PC-3 (cell line): ENCODE data around the gene WNT3. TPM values are rescaled to one million over a fixed set of nuclear protein-coding genes. Genes with fewer than 3 reads are reported as not detected.

Source experiments
- ATAC-seq: fragments of 200-7000 bp; cut with Tn5 transposase; 2 replicates; pipeline ENCODE4 v1.9.1; 2020; ENCODE audit warnings: mild to moderate bottlenecking, moderate library complexity
- BruUV-seq: library from RNA; stranded (reverse); fragments of 400-500 nt; replicated peaks from 2 replicates; lab custom pipeline; 2021; lab: Mats Ljungman, UMichigan
- CTCF ChIA-PET: fragments of 300-600 bp; sonication (Branson Sonifier 250); formaldehyde crosslinking; loops from one replicate; lab custom pipeline; 2022; ENCODE audit warnings: antibody characterized with exemption; lab: Charles Lee
- POLR2A ChIA-PET: fragments of 300-600 bp; sonication (Branson Sonifier 250); formaldehyde crosslinking; loops from one replicate; lab custom pipeline; 2022; ENCODE audit warnings: antibody characterized with exemption; ENCODE audit not compliant: unreplicated experiment; lab: Charles Lee
- DNase-seq: peaks from one replicate; pipeline ENCODE4 v3.0.0-alpha.2; 2015
- H2AFZ ChIP-seq: fragments of 300-600 bp; sonication (generic); 2 replicates; pipeline ENCODE4 v1.6.0; 2016; ENCODE audit warnings: antibody characterized with exemption, low read length
- H3F3A ChIP-seq: fragments of 300-600 bp; sonication (generic); one replicate; pipeline ENCODE4 v1.6.0; 2017; ENCODE audit warnings: antibody characterized with exemption, low read length, control low read depth, mild to moderate bottlenecking; ENCODE audit not compliant: unreplicated experiment
- H3K27ac ChIP-seq: fragments of 300-600 bp; sonication (generic); 2 replicates; pipeline ENCODE4 v1.5.1; 2016; ENCODE audit warnings: mild to moderate bottlenecking, low read length
- H3K27me3 ChIP-seq: fragments of 300-600 bp; sonication (generic); 2 replicates; pipeline ENCODE4 v1.6.1; 2016; ENCODE audit warnings: low read length, mixed read lengths
- H3K36me3 ChIP-seq: fragments of 300-600 bp; sonication (generic); 2 replicates; pipeline ENCODE4 v1.6.1; 2016; ENCODE audit warnings: low read depth, mixed run types, low read length, mixed read lengths
- H3K4me1 ChIP-seq: fragments of 300-600 bp; sonication (generic); 2 replicates; pipeline ENCODE4 v1.5.1; 2016; ENCODE audit warnings: low read length; ENCODE audit not compliant: insufficient read depth
- H3K4me2 ChIP-seq: fragments of 300-600 bp; sonication (generic); 2 replicates; pipeline ENCODE4 v1.6.0; 2016; ENCODE audit warnings: low read length
- H3K4me3 ChIP-seq: fragments of 300-600 bp; sonication (generic); 2 replicates; pipeline ENCODE4 v1.5.1; 2016; ENCODE audit warnings: mild to moderate bottlenecking, low read length, mixed read lengths
- H3K79me2 ChIP-seq: fragments of 300-600 bp; sonication (generic); 2 replicates; pipeline ENCODE4 v1.6.1; 2017; ENCODE audit warnings: low read length, mixed read lengths
- H3K9ac ChIP-seq: fragments of 300-600 bp; sonication (generic); 2 replicates; pipeline ENCODE4 v1.6.0; 2016; ENCODE audit warnings: mild to moderate bottlenecking, low read length
- H3K9me2 ChIP-seq: fragments of 300-600 bp; sonication (generic); replicated peaks from 2 replicates; pipeline ENCODE4 v1.6.1; 2016; ENCODE audit warnings: mixed run types, low read length, mixed read lengths
- H3K9me3 ChIP-seq: fragments of 300-600 bp; sonication (generic); 2 replicates; pipeline ENCODE4 v1.6.1; 2016; ENCODE audit warnings: low read length, mixed read lengths
- H4K20me1 ChIP-seq: fragments of 300-600 bp; sonication (generic); 2 replicates; pipeline ENCODE4 v1.6.1; 2016; ENCODE audit warnings: low read length, mixed read lengths
- EZH2 ChIP-seq: fragments of 300-600 bp; sonication (generic); IDR thresholded peaks from one replicate; pipeline ENCODE4 v1.6.1; 2017; ENCODE audit warnings: antibody characterized with exemption, mild to moderate bottlenecking, low read length; ENCODE audit not compliant: unreplicated experiment
- EZH2phosphoT487 ChIP-seq: fragments of 300-600 bp; sonication (generic); IDR thresholded peaks from 2 replicates; pipeline ENCODE4 v1.6.1; 2018; ENCODE audit warnings: mild to moderate bottlenecking, antibody characterized with exemption, low read length, borderline replicate concordance
- intact Hi-C: fragments of 100-400 bp; cut with micrococcal nuclease; formaldehyde crosslinking; loops from 2 replicates; pipeline ENCODE4 v1.9.0; 2023
- total RNA-seq: library from RNA; depleted of rRNA; stranded (reverse); fragments of >200 nt; gene quantifications from 2 replicates; pipeline ENCODE4 v1.2.3, GENCODE V29; 2014
- TF ChIP-seq, protein P1 (sequence below): fragments of 300-600 bp; sonication (generic); conservative IDR thresholded peaks from 2 replicates; pipeline ENCODE4 v1.5.1; 2017; ENCODE audit warnings: antibody characterized with exemption, low read depth, mild to moderate bottlenecking, low read length

The WNT3 gene
- total RNA-seq, 1 experiment from 2014 or later, result 4.9 TPM

- POLR2A ChIA-PET, result no interaction called here
- TF ChIP-seq EZH2 (no peak), EZH2phosphoT487 (no peak)
- TF ChIP-seq, protein P1, sequence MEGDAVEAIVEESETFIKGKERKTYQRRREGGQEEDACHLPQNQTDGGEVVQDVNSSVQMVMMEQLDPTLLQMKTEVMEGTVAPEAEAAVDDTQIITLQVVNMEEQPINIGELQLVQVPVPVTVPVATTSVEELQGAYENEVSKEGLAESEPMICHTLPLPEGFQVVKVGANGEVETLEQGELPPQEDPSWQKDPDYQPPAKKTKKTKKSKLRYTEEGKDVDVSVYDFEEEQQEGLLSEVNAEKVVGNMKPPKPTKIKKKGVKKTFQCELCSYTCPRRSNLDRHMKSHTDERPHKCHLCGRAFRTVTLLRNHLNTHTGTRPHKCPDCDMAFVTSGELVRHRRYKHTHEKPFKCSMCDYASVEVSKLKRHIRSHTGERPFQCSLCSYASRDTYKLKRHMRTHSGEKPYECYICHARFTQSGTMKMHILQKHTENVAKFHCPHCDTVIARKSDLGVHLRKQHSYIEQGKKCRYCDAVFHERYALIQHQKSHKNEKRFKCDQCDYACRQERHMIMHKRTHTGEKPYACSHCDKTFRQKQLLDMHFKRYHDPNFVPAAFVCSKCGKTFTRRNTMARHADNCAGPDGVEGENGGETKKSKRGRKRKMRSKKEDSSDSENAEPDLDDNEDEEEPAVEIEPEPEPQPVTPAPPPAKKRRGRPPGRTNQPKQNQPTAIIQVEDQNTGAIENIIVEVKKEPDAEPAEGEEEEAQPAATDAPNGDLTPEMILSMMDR, result no peak
- CTCF ChIA-PET, result no interaction called here
- DNase-seq (no peak), ATAC-seq (no peak)
- H3K4me3 ChIP-seq, result no peak overlapping the region
- H3K9me2 ChIP-seq, result no peaks in the 10 kb centered on the region
- H3K4me2 ChIP-seq, result no peak overlapping the region
- H3K27me3 ChIP-seq, result peaks cover 10% of the 10 kb centered on the region
- no peaks in the 10 kb centered on the region for H3K79me2 ChIP-seq
- H3K36me3 ChIP-seq, result no peaks in the 10 kb centered on the region
- H3F3A ChIP-seq, result no peaks in the 10 kb centered on the region
- H3K27ac ChIP-seq, result no peak overlapping the region
- no peaks in the 10 kb centered on the region for H3K4me1 ChIP-seq
- intact Hi-C loops, result no loop called here
- H4K20me1 ChIP-seq, result no peaks in the 10 kb centered on the region
- no TSS peak for BruUV-seq
- H2AFZ ChIP-seq, result no peak overlapping the region
- no peak overlapping the region for H3K9ac ChIP-seq
- peaks cover 6% of the 10 kb centered on the region; the same call in 1 of the 2 replicates for H3K9me3 ChIP-seq
Observed at GRCh38 chr17:46839211-46839610, 20.7 kb upstream of the WNT3 start.

DNA sequence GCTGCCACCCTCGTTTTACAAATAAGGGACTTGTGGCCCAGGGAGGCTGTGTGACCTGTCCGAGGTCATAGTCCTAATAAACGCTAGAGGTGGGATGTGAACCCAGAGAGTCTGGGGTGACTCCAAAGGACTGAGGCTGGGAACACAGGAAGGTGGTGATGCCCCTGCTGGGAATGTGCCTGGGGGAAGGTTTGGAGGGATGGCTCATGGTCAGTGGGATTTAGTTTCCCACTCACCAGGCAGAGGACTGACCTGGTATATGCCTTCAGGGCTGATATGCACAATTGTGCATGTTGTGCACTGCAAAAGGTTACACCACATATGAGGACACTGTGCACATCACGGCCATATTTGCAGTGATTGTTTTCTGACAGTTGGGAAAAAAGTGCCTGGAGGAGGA, 19.0 kb upstream of the WNT3 start:
- no peak overlapping the region for H3K4me3 ChIP-seq
- ChIA-PET POLR2A (no interaction called here), CTCF (no interaction called here)
- no TSS peak for BruUV-seq
- H2AFZ ChIP-seq, result no peak overlapping the region
- H4K20me1 ChIP-seq, result no peaks in the 10 kb centered on the region
- no peak overlapping the region for H3K27ac ChIP-seq
- H3K4me2 ChIP-seq, result no peak overlapping the region
- peaks cover under 1% of the 10 kb centered on the region; the same call in 1 of the 2 replicates for H3K9me3 ChIP-seq
- H3K9ac ChIP-seq, result no peak overlapping the region
- no peaks in the 10 kb centered on the region for H3K9me2 ChIP-seq
- no peaks in the 10 kb centered on the region for H3F3A ChIP-seq
- no peaks in the 10 kb centered on the region for H3K79me2 ChIP-seq
- DNase-seq (no peak), ATAC-seq (no peak)
- no peaks in the 10 kb centered on the region for H3K36me3 ChIP-seq
- TF ChIP-seq, protein P1, result no peak
- TF ChIP-seq EZH2phosphoT487 (no peak), EZH2 (no peak)
- peaks cover 10% of the 10 kb centered on the region for H3K27me3 ChIP-seq
- intact Hi-C loops, result no loop called here
- peaks cover 9% of the 10 kb centered on the region; the same call in 1 of the 2 replicates for H3K4me1 ChIP-seq

DNA sequence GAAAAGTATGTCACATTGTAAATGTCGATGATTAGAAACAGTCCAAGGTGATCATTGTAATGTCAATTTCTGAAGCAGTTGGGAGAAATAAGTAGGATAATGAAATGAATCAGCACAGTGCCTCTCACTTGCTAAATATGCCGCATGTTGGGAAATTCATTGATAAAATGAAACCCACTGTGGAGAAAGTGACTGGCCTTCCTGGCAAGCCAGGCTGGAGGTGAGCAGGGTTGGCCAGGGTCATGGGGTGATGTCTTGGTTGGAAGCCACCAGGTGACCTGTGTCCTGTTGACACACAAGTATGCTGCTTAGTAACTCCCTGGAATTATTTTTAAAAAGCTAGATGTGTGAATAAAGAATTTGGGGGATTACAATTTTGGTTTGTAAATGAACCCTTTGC, 18.0 kb upstream of the WNT3 start:
- Histone ChIP-seq H3K27me3 (peaks cover 8% of the 10 kb centered on the region), H3K9me3 (no peaks in the 10 kb centered on the region), H3F3A (no peaks in the 10 kb centered on the region), H3K79me2 (no peaks in the 10 kb centered on the region), H3K4me3 (no peak overlapping the region), H2AFZ (no peak overlapping the region), H3K9ac (no peak overlapping the region), H3K4me2 (no peak overlapping the region), H3K27ac (no peak overlapping the region), H4K20me1 (no peaks in the 10 kb centered on the region), H3K9me2 (no peaks in the 10 kb centered on the region), H3K36me3 (no peaks in the 10 kb centered on the region), H3K4me1 (peaks cover 9% of the 10 kb centered on the region; the same call in 1 of the 2 replicates)
- ChIA-PET POLR2A (no interaction called here), CTCF (interaction anchor here (1.0 to 1.2 kb wide), 2 partner anchors 12 to 13 kb away, joined by 4 to 5 read pairs; no protein-coding TSS in a partner anchor)
- ATAC-seq (no peak), DNase-seq (no peak)
- TF ChIP-seq, protein P1, result no peak
- no peak for TF ChIP-seq EZH2
- TF ChIP-seq EZH2phosphoT487, result no peak
- no TSS peak for BruUV-seq
- intact Hi-C loops, result no loop called here
